ENCODE measurements around the gene CCNL1. TPM values are rescaled to one million over a fixed set of nuclear protein-coding genes. Genes with fewer than 3 reads are reported as not detected.
A peak's percentile ranks its signal among the peaks of the same experiment; 100 is the strongest.
"Not testable (repeated sequence)": the region's sequence is repeated elsewhere in the genome, so short reads cannot be mapped to it uniquely, and the experiment has no call there.

Gene CCNL1
- total and polyA plus RNA-seq, 5 donors from 2014 or later: 48.7 to 1,080 (median 66.0) TPM

- Histone ChIP-seq H3K4me3 (ENCODE audit: low read depth, low read length) (peak overlapping the region; percentile 99), H3K27me3 (ENCODE audit: control insufficient read depth, insufficient read depth, low read length) (no peaks in the 10 kb centered on the region), H3K27ac (ENCODE audit: insufficient read depth, low read length, poor library complexity, severe bottlenecking) (peak overlapping the region; percentile 5), H3K36me3 (ENCODE audit: control insufficient read depth, insufficient read depth, low read length) (no peaks in the 10 kb centered on the region), H3K9me3 (ENCODE audit: control insufficient read depth in 2 of 2, low read length in 2 of 2) (peaks cover 0 to under 1% of the 10 kb centered on the region in 2 experiments), H3K4me1 (ENCODE audit: control insufficient read depth, insufficient read depth, low read length, poor library complexity, severe bottlenecking) (peaks cover 24% of the 10 kb centered on the region)
- H3K4me3 Mint-ChIP-seq: peak overlapping the region; percentile 12 to 91 (median 48)
- H3K9me3 Mint-ChIP-seq: peaks cover 0 to 3% (median 0%) of the 10 kb centered on the region in 7 donors
- DNase-seq: no peak
- H3K4me1 Mint-ChIP-seq: peaks cover 22 to 45% (median 30%) of the 10 kb centered on the region in 4 donors
- ATAC-seq (ENCODE audit: low read depth in 2 of 2): no peak
- H3K36me3 Mint-ChIP-seq: peaks cover 15% of the 10 kb centered on the region
- H3K27ac Mint-ChIP-seq: peak overlapping the region in 2 of 3 donors; percentile 11 to 98
- H3K27me3 Mint-ChIP-seq: peaks cover 16% of the 10 kb centered on the region
Measured at GRCh38 chr3:157176934-157177333, 17.0 kb upstream of the CCNL1 start.

- peaks cover 11% of the 10 kb centered on the region for H3K36me3 Mint-ChIP-seq
- Histone ChIP-seq H3K27me3 (ENCODE audit: control insufficient read depth, insufficient read depth, low read length) (no peaks in the 10 kb centered on the region), H3K36me3 (ENCODE audit: control insufficient read depth, insufficient read depth, low read length) (no peaks in the 10 kb centered on the region), H3K4me1 (ENCODE audit: control insufficient read depth, insufficient read depth, low read length, poor library complexity, severe bottlenecking) (peaks cover 24% of the 10 kb centered on the region), H3K27ac (ENCODE audit: insufficient read depth, low read length, poor library complexity, severe bottlenecking) (peak overlapping the region; percentile 99), H3K4me3 (ENCODE audit: low read depth, low read length) (peak overlapping the region; percentile 99), H3K9me3 (ENCODE audit: control insufficient read depth in 2 of 2, low read length in 2 of 2) (no peaks in the 10 kb centered on the region)
- peaks cover 19% of the 10 kb centered on the region for H3K27me3 Mint-ChIP-seq
- DNase-seq (peak in 1 of 3 donors; percentile 39), ATAC-seq (ENCODE audit: low read depth in 2 of 2) (no peak)
- H3K4me3 Mint-ChIP-seq: peak overlapping the region; percentile 91 to 96 (median 92)
- H3K9me3 Mint-ChIP-seq: peaks cover 0 to 3% (median 0%) of the 10 kb centered on the region in 7 donors
- H3K27ac Mint-ChIP-seq: peak overlapping the region; percentile 98 to 99 (median 99)
- H3K4me1 Mint-ChIP-seq: peaks cover 22 to 45% (median 30%) of the 10 kb centered on the region in 4 donors
Measured at GRCh38 chr3:157175691-157176507, 16.0 kb upstream of the CCNL1 start.

- H3K27ac Mint-ChIP-seq: peak overlapping the region; percentile 98 to 99 (median 99)
Measured at GRCh38 chr3:157174649-157175498, 14.9 kb upstream of the CCNL1 start.

GRCh38 chr3:157174290-157174648 lies 14.3 kb upstream of the CCNL1 start:
- peaks cover 24% of the 10 kb centered on the region for H3K4me1 ChIP-seq (ENCODE audit: control insufficient read depth, insufficient read depth, low read length, poor library complexity, severe bottlenecking)
- H3K36me3 ChIP-seq (ENCODE audit: control insufficient read depth, insufficient read depth, low read length): no peaks in the 10 kb centered on the region
- Mint-ChIP-seq H3K9me3 (no peaks in the 10 kb centered on the region), H3K27me3 (peaks cover 23% of the 10 kb centered on the region), H3K27ac (peak overlapping the region; percentile 98 to 99 (median 99)), H3K4me3 (peak overlapping the region; percentile 91 to 96 (median 92)), H3K36me3 (no peaks in the 10 kb centered on the region), H3K4me1 (peaks cover 15 to 45% (median 22%) of the 10 kb centered on the region in 4 donors)
- DNase-seq: no peak
- H3K27me3 ChIP-seq (ENCODE audit: control insufficient read depth, insufficient read depth, low read length): no peaks in the 10 kb centered on the region
- H3K9me3 ChIP-seq (ENCODE audit: control insufficient read depth in 2 of 2, low read length in 2 of 2): no peaks in the 10 kb centered on the region
- peak overlapping the region; percentile 85 for H3K4me3 ChIP-seq (ENCODE audit: low read depth, low read length)
- no peak for ATAC-seq (ENCODE audit: low read depth in 2 of 2)
- H3K27ac ChIP-seq (ENCODE audit: insufficient read depth, low read length, poor library complexity, severe bottlenecking): peak overlapping the region; percentile 99

More at GRCh38 chr3:157174649-157175498, 14.9 kb upstream of the CCNL1 start:
- DNase-seq (peak; percentile 98 to 100 (median 98)), ATAC-seq (ENCODE audit: low read depth in 2 of 2) (peak; percentile 93 to 94)
- Mint-ChIP-seq H3K4me1 (peaks cover 17 to 45% (median 23%) of the 10 kb centered on the region in 4 donors), H3K27me3 (peaks cover 23% of the 10 kb centered on the region), H3K4me3 (peak overlapping the region; percentile 91 to 96 (median 92)), H3K9me3 (peaks cover 0 to 3% (median 0%) of the 10 kb centered on the region in 7 donors), H3K36me3 (peaks cover 3% of the 10 kb centered on the region)
- Histone ChIP-seq H3K9me3 (ENCODE audit: control insufficient read depth in 2 of 2, low read length in 2 of 2) (no peaks in the 10 kb centered on the region), H3K27ac (ENCODE audit: insufficient read depth, low read length, poor library complexity, severe bottlenecking) (peak overlapping the region; percentile 99), H3K4me1 (ENCODE audit: control insufficient read depth, insufficient read depth, low read length, poor library complexity, severe bottlenecking) (peaks cover 24% of the 10 kb centered on the region), H3K27me3 (ENCODE audit: control insufficient read depth, insufficient read depth, low read length) (no peaks in the 10 kb centered on the region), H3K36me3 (ENCODE audit: control insufficient read depth, insufficient read depth, low read length) (no peaks in the 10 kb centered on the region), H3K4me3 (ENCODE audit: low read depth, low read length) (peak overlapping the region; percentile 99)

GRCh38 chr3:157173343-157173742 lies 13.4 kb upstream of the CCNL1 start:
- H3K4me1 ChIP-seq (ENCODE audit: control insufficient read depth, insufficient read depth, low read length, poor library complexity, severe bottlenecking): peaks cover 24% of the 10 kb centered on the region
- H3K9me3 Mint-ChIP-seq; H3K4me3 ChIP-seq (ENCODE audit: low read depth, low read length); H3K9me3 ChIP-seq (ENCODE audit: control insufficient read depth in 2 of 2, low read length in 2 of 2); H3K36me3 Mint-ChIP-seq; H3K27ac ChIP-seq (ENCODE audit: insufficient read depth, low read length, poor library complexity, severe bottlenecking); DNase-seq; ATAC-seq (ENCODE audit: low read depth in 2 of 2); H3K27me3 ChIP-seq (ENCODE audit: control insufficient read depth, insufficient read depth, low read length); H3K36me3 ChIP-seq (ENCODE audit: control insufficient read depth, insufficient read depth, low read length): not testable (repeated sequence)
- H3K27me3 Mint-ChIP-seq: peaks cover 23% of the 10 kb centered on the region
- peaks cover 15 to 45% (median 22%) of the 10 kb centered on the region in 4 donors for H3K4me1 Mint-ChIP-seq
- H3K27ac Mint-ChIP-seq: peak overlapping the region in 1 of 3 donors; percentile 26
- peak overlapping the region in 3 of 4 donors; percentile 19 to 89 (median 80) for H3K4me3 Mint-ChIP-seq

GRCh38 chr3:157172746-157173145 lies 12.8 kb upstream of the CCNL1 start:
- H3K4me3 ChIP-seq (ENCODE audit: low read depth, low read length): no peak overlapping the region
- H3K27me3 Mint-ChIP-seq: peaks cover 23% of the 10 kb centered on the region
- no peaks in the 10 kb centered on the region for H3K9me3 ChIP-seq (ENCODE audit: control insufficient read depth in 2 of 2, low read length in 2 of 2)
- H3K4me1 Mint-ChIP-seq: peaks cover 15 to 43% (median 21%) of the 10 kb centered on the region in 4 donors
- H3K9me3 Mint-ChIP-seq: no peaks in the 10 kb centered on the region
- no peak for ATAC-seq (ENCODE audit: low read depth in 2 of 2)
- H3K36me3 Mint-ChIP-seq: no peaks in the 10 kb centered on the region
- no peaks in the 10 kb centered on the region for H3K27me3 ChIP-seq (ENCODE audit: control insufficient read depth, insufficient read depth, low read length)
- H3K27ac Mint-ChIP-seq: no peak overlapping the region
- peaks cover 24% of the 10 kb centered on the region for H3K4me1 ChIP-seq (ENCODE audit: control insufficient read depth, insufficient read depth, low read length, poor library complexity, severe bottlenecking)
- DNase-seq: no peak
- H3K4me3 Mint-ChIP-seq: peak overlapping the region in 3 of 4 donors; percentile 36 to 89 (median 80)
- H3K36me3 ChIP-seq (ENCODE audit: control insufficient read depth, insufficient read depth, low read length): no peaks in the 10 kb centered on the region
- no peak overlapping the region for H3K27ac ChIP-seq (ENCODE audit: insufficient read depth, low read length, poor library complexity, severe bottlenecking)

GRCh38 chr3:157170861-157171260 lies 10.9 kb upstream of the CCNL1 start:
- Histone ChIP-seq H3K36me3 (ENCODE audit: control insufficient read depth, insufficient read depth, low read length) (no peaks in the 10 kb centered on the region), H3K27ac (ENCODE audit: insufficient read depth, low read length, poor library complexity, severe bottlenecking) (no peak overlapping the region), H3K4me1 (ENCODE audit: control insufficient read depth, insufficient read depth, low read length, poor library complexity, severe bottlenecking) (peaks cover 15% of the 10 kb centered on the region), H3K27me3 (ENCODE audit: control insufficient read depth, insufficient read depth, low read length) (no peaks in the 10 kb centered on the region), H3K9me3 (ENCODE audit: control insufficient read depth in 2 of 2, low read length in 2 of 2) (no peaks in the 10 kb centered on the region), H3K4me3 (ENCODE audit: low read depth, low read length) (no peak overlapping the region)
- DNase-seq: no peak
- peaks cover 23% of the 10 kb centered on the region for H3K27me3 Mint-ChIP-seq
- peaks cover 6 to 24% (median 8%) of the 10 kb centered on the region in 4 donors for H3K4me1 Mint-ChIP-seq
- ATAC-seq (ENCODE audit: low read depth in 2 of 2): no peak
- no peaks in the 10 kb centered on the region for H3K9me3 Mint-ChIP-seq
- H3K27ac Mint-ChIP-seq: no peak overlapping the region
- peak overlapping the region in 1 of 4 donors; percentile 62 for H3K4me3 Mint-ChIP-seq
- no peaks in the 10 kb centered on the region for H3K36me3 Mint-ChIP-seq
